B cell (primary cell): ENCODE data around the gene BRIP1. TPM values are rescaled to one million over a fixed set of nuclear protein-coding genes. Genes with fewer than 3 reads are reported as not detected.

ENCODE experiments used
- ATAC-seq: fragments of 200-7000 bp; cut with Tn5 transposase; one replicate; pipeline ENCODE4 v1.10.0; 2021; ENCODE audit warnings: low read depth, mild to moderate bottlenecking, moderate number of reproducible peaks, moderate library complexity
- CTCF ChIA-PET: fragments of 350-600 bp; sonication (Branson Sonifier 250); formaldehyde crosslinking; loops from one replicate; lab custom pipeline; 2021; ENCODE audit warnings: antibody characterized with exemption, inconsistent platforms; lab: Charles Lee
- POLR2A ChIA-PET: fragments of 350-600 bp; sonication (Branson Sonifier 250); formaldehyde crosslinking; loops from one replicate; lab custom pipeline; 2021; ENCODE audit warnings: antibody characterized with exemption; lab: Charles Lee
- DNase-seq: peaks from one replicate; pipeline ENCODE4 v3.0.0; 2013
- H2AFZ ChIP-seq: 2 replicates; pipeline ENCODE4 v1.6.1; 2012; ENCODE audit warnings: mild to moderate bottlenecking, low read depth, low read length; ENCODE audit not compliant: insufficient read depth, poor library complexity, severe bottlenecking
- H3K27ac ChIP-seq, 2 donors: 1 replicate in 1 of 2; 2 replicates in 1 of 2; pipeline ENCODE4 v1.5.1; 2012 to 2013; ENCODE audit warnings: low read length in 2 of 2, mild to moderate bottlenecking in 2 of 2, moderate library complexity in 1 of 2
- H3K27me3 ChIP-seq, 4 experiments: fragments of 200-600 bp in 1 of 4; sonication (generic) in 1 of 4; replicated peaks in 1 of 4; 1 replicate in 2 of 4; 2 replicates in 2 of 4; pipeline versions ENCODE4 v1.6.1 to v1.7.0; 2013 to 2016; ENCODE audit warnings: low read length in 3 of 4, mild to moderate bottlenecking in 2 of 4, mixed read lengths in 1 of 4, moderate library complexity in 1 of 4; ENCODE audit not compliant: insufficient read depth in 4 of 4, control insufficient read depth in 3 of 4; ENCODE audit errors: control extremely low read depth in 1 of 4
- H3K36me3 ChIP-seq, 2 experiments: replicated peaks in 1 of 2; 1 replicate in 1 of 2; 2 replicates in 1 of 2; pipeline versions ENCODE4 v1.6.1 to v1.7.1; 2013; ENCODE audit warnings: low read length in 1 of 2; ENCODE audit not compliant: insufficient read depth in 2 of 2, control insufficient read depth in 1 of 2; ENCODE audit errors: control extremely low read depth in 1 of 2, extremely low read depth in 1 of 2
- H3K4me1 ChIP-seq, 2 donors: fragments of 200-600 bp in 1 of 2; sonication (generic) in 1 of 2; 1 replicate in 1 of 2; 2 replicates in 1 of 2; pipeline versions ENCODE4 v1.5.1 to v1.6.1; 2013 to 2017; ENCODE audit warnings: low read length in 2 of 2; ENCODE audit not compliant: control insufficient read depth in 2 of 2, insufficient read depth in 2 of 2
- H3K4me2 ChIP-seq: replicated peaks from 2 replicates; pipeline ENCODE3; 2012; ENCODE audit warnings: mild to moderate bottlenecking, low read depth, low read length; ENCODE audit not compliant: poor library complexity, severe bottlenecking
- H3K4me3 ChIP-seq, 5 experiments: fragments of 200-600 bp in 1 of 5; sonication (generic) in 1 of 5; 1 replicate in 3 of 5; 2 replicates in 2 of 5; pipeline versions ENCODE4 v1.5.1 to v1.7.0; 2011 to 2016; ENCODE audit warnings: low read length in 4 of 5, mild to moderate bottlenecking in 4 of 5, low read depth in 2 of 5, control low read depth in 1 of 5, moderate library complexity in 1 of 5; ENCODE audit not compliant: insufficient read depth in 1 of 5; ENCODE audit errors: control extremely low read depth in 1 of 5, extremely low read depth in 1 of 5
- H3K79me2 ChIP-seq: fragments of 200-600 bp; sonication (generic); one replicate; pipeline ENCODE4 v1.6.0; 2016; ENCODE audit warnings: low read length; ENCODE audit not compliant: control insufficient read depth, insufficient read depth
- H3K9ac ChIP-seq: fragments of 200-600 bp; sonication (generic); 2 replicates; pipeline ENCODE4 v1.6.1; 2017; ENCODE audit warnings: mild to moderate bottlenecking, low read length, moderate library complexity
- H3K9me3 ChIP-seq, 3 donors: one replicate each; pipeline versions ENCODE4 v1.6.1 to v1.7.1; 2013; ENCODE audit warnings: low read length in 2 of 3; ENCODE audit not compliant: control insufficient read depth in 2 of 3, insufficient read depth in 1 of 3; ENCODE audit errors: control extremely low read depth in 1 of 3
- H4K20me1 ChIP-seq: 2 replicates; pipeline ENCODE4 v1.6.0; 2012; ENCODE audit warnings: mild to moderate bottlenecking, low read length; ENCODE audit not compliant: insufficient read depth, control insufficient read depth, poor library complexity, severe bottlenecking
- H3K27ac Mint-ChIP-seq: one replicate; pipeline ENCODE4 v1.8.0; 2021; ENCODE audit warnings: mixed read lengths
- H3K27me3 Mint-ChIP-seq: one replicate; pipeline ENCODE4 v1.8.0; 2021; ENCODE audit warnings: mixed read lengths
- H3K4me1 Mint-ChIP-seq: one replicate; pipeline ENCODE4 v1.8.0; 2021; ENCODE audit warnings: mixed read lengths
- H3K4me3 Mint-ChIP-seq: one replicate; pipeline ENCODE4 v1.8.0; 2021; ENCODE audit warnings: mixed read lengths
- H3K9me3 Mint-ChIP-seq: one replicate; pipeline ENCODE4 v1.8.0; 2022; ENCODE audit warnings: mixed read lengths; ENCODE audit not compliant: insufficient read depth
- EZH2 ChIP-seq: IDR thresholded peaks from 2 replicates; pipeline ENCODE4 v1.6.1; 2012; ENCODE audit warnings: borderline replicate concordance, low read depth, mild to moderate bottlenecking, moderate library complexity, low read length; ENCODE audit not compliant: insufficient read depth, poor library complexity, severe bottlenecking
- WGBS: methylation state at CpG from one replicate; pipeline ENCODE4 v1.1.5; 2013; ENCODE audit warnings: missing lambda C conversion rate; ENCODE audit not compliant: insufficient coverage; 5-methylcytosine and 5-hydroxymethylcytosine counted together
- intact Hi-C: fragments of 100-400 bp; cut with micrococcal nuclease; formaldehyde crosslinking; loops from one replicate; pipeline ENCODE4 v1.10.0; 2022
- polyA plus RNA-seq: library from polyadenylated mRNA; depleted of rRNA; stranded (reverse); fragments of >200 nt; gene quantifications from 2 replicates; pipeline ENCODE4 v1.2.3, GENCODE V29; 2012
- total RNA-seq, 2 donors: library from RNA; stranded (reverse); fragments of 120-200 nt in 1 of 2; gene quantifications; 1 replicate in 1 of 2; 2 replicates in 1 of 2; pipeline versions ENCODE4 v1.2.3 to v1.2.4, GENCODE V29; 2013 to 2022
- TF ChIP-seq, protein P1 (sequence below): fragments of 200-600 bp; IDR thresholded peaks from one replicate; pipeline ENCODE4 v1.8.0; 2022; ENCODE audit warnings: antibody characterized with exemption, mild to moderate bottlenecking

The BRIP1 gene
- total and polyA plus RNA-seq, 2 donors (not counting 1 experiment from before 2014, with no cell fraction given), result 0.89 to 2.4 TPM

DNA sequence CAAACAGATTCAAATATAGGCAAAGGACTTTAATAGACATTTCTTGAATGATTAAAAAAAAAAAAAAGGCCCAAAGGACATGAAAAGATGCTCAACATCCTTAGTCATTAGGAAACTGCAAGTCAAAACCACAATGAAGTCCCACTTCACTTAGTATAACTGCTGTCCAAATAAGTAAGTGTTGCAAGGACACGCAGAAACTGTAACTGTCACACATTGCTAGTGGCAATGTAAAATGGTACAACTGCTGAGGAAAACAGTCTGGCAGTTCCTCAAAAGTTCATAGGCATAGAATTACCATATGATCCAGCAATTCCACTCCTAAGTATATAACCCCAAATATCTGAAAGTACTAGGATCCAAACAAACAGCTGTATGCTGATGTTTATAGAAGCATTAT, 112.7 kb downstream of the BRIP1 start:
- WGBS, result no CpG with 5 or more reads among the region's 1 CpG

DNA sequence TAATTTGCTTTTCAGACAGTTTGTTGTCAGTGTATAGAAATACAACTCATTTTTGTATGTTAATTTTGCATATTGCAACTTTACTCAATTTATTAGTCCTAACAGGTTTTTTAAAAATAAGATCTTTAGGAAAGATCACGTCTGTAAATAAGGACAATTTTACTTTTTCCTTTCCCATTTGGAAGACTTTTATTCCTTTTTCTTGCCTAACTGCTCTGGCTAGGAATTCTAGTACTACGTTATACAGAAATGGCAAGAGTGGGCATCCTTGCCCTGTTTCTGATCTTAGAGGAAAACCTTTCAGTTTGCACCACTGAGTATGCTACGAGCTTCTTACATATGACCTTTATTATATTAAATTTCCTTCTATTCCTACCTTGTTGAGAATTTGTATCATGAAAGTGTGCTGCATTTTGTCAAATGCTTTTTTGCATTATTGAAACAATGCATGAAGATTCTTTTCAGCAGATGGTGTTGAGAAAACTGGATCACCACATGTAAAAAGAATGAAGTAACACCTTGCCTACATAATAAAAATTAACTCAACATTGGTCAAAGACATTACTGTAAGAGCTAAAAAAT, 113.4 kb downstream of the BRIP1 start:
- POLR2A ChIA-PET, result no interaction called here
- Mint-ChIP-seq H3K4me1 (peaks cover 5% of the 10 kb centered on the region), H3K27me3 (no peaks in the 10 kb centered on the region), H3K9me3 (peaks cover 7% of the 10 kb centered on the region), H3K4me3 (no peak overlapping the region), H3K27ac (no peak overlapping the region)
- Histone ChIP-seq H3K27ac (no peak overlapping the region), H3K79me2 (no peaks in the 10 kb centered on the region), H3K27me3 (no peaks in the 10 kb centered on the region), H3K9me3 (peaks cover 0 to 4% (median 1%) of the 10 kb centered on the region in 3 donors), H3K4me3 (no peak overlapping the region), H3K9ac (no peak overlapping the region), H2AFZ (no peak overlapping the region), H3K4me2 (no peak overlapping the region), H4K20me1 (no peaks in the 10 kb centered on the region), H3K4me1 (no peaks in the 10 kb centered on the region), H3K36me3 (no peaks in the 10 kb centered on the region)
- WGBS, result no CpG with 5 or more reads among the region's 3 CpGs
- CTCF ChIA-PET, result no interaction called here
- DNase-seq (no peak), ATAC-seq (no peak)
- TF ChIP-seq, protein P1, sequence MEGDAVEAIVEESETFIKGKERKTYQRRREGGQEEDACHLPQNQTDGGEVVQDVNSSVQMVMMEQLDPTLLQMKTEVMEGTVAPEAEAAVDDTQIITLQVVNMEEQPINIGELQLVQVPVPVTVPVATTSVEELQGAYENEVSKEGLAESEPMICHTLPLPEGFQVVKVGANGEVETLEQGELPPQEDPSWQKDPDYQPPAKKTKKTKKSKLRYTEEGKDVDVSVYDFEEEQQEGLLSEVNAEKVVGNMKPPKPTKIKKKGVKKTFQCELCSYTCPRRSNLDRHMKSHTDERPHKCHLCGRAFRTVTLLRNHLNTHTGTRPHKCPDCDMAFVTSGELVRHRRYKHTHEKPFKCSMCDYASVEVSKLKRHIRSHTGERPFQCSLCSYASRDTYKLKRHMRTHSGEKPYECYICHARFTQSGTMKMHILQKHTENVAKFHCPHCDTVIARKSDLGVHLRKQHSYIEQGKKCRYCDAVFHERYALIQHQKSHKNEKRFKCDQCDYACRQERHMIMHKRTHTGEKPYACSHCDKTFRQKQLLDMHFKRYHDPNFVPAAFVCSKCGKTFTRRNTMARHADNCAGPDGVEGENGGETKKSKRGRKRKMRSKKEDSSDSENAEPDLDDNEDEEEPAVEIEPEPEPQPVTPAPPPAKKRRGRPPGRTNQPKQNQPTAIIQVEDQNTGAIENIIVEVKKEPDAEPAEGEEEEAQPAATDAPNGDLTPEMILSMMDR, result no peak
- no peak for TF ChIP-seq EZH2
- intact Hi-C loops, result no loop called here

More for the DNA sequence above, 112.7 kb downstream of the BRIP1 start:
- no peak overlapping the region for H3K4me3 Mint-ChIP-seq
- Histone ChIP-seq H3K27ac (no peak overlapping the region), H3K9me3 (peaks cover 0 to 4% (median 1%) of the 10 kb centered on the region in 3 donors), H4K20me1 (no peaks in the 10 kb centered on the region), H3K4me1 (no peaks in the 10 kb centered on the region), H3K4me3 (no peak overlapping the region), H2AFZ (no peak overlapping the region), H3K36me3 (no peaks in the 10 kb centered on the region), H3K79me2 (no peaks in the 10 kb centered on the region), H3K4me2 (no peak overlapping the region), H3K27me3 (no peaks in the 10 kb centered on the region), H3K9ac (no peak overlapping the region)
- no peak for ATAC-seq
- no peaks in the 10 kb centered on the region for H3K27me3 Mint-ChIP-seq
- TF ChIP-seq, protein P1, result no peak
- no peak for TF ChIP-seq EZH2
- no peak overlapping the region for H3K27ac Mint-ChIP-seq
- peaks cover 5% of the 10 kb centered on the region for H3K4me1 Mint-ChIP-seq
- intact Hi-C loops, result no loop called here
- CTCF ChIA-PET, result no interaction called here
- H3K9me3 Mint-ChIP-seq, result peaks cover 7% of the 10 kb centered on the region
- POLR2A ChIA-PET, result no interaction called here
- no peak for DNase-seq
